PFSK-1 (cell line): ENCODE data around the gene OSBPL2.

Experiments
- FOXP2 ChIP-seq: optimal IDR thresholded peaks from 2 replicates; pipeline ENCODE3; 2011; ENCODE audit warnings: borderline replicate concordance, control low read depth, inconsistent platforms; ENCODE audit not compliant: insufficient read depth; ENCODE audit errors: extremely low read length, extremely low read depth
- POLR2AphosphoS5 ChIP-seq: IDR thresholded peaks from 2 replicates; pipeline ENCODE4 v1.6.1; 2012; ENCODE audit warnings: low read depth, mild to moderate bottlenecking, control low read depth, low read length, moderate library complexity
- REST ChIP-seq, 2 experiments: IDR thresholded peaks; 2 replicates each; pipeline versions ENCODE4 v1.6.1 to v1.8.0; 2011 to 2012; ENCODE audit warnings: low read depth in 2 of 2, low read length in 2 of 2, control low read depth in 1 of 2, inconsistent platforms in 1 of 2, mild to moderate bottlenecking in 1 of 2, moderate library complexity in 1 of 2; ENCODE audit not compliant: insufficient read depth in 1 of 2
- SIN3A ChIP-seq: IDR thresholded peaks from 2 replicates; pipeline ENCODE4 v1.6.1; 2012; ENCODE audit warnings: mild to moderate bottlenecking, low read length, moderate library complexity, borderline replicate concordance; ENCODE audit not compliant: insufficient read depth
- TAF1 ChIP-seq: IDR thresholded peaks from 2 replicates; pipeline ENCODE4 v1.6.1; 2012; ENCODE audit warnings: low read length, control low read depth, borderline replicate concordance; ENCODE audit not compliant: insufficient read depth

The OSBPL2 gene

DNA sequence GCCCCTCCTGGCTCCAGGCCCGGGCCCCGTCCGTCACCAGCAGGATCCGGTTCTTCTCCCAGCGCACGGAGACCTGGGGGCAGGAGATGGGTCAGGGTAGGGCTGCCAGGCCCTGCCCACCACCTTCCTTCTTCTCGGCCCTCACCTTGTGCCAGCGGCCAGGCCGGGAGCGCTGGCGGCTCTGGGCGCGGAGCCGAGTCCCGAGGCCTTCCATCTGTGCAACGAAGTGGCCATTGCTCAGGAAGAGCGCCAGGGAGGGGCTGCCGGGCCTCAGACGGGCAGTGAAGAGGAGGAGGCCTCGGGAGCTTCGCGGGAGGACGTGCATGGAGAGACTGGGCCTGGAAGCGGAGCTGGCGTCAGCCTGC lies 72.4 kb downstream of the OSBPL2 start:
- no peak for TF ChIP-seq REST (IDR thresholded peaks at IDR 0.05; ENCODE audit: insufficient read depth in 1 of 2, low read depth in 2 of 2, low read length in 2 of 2)
- TF ChIP-seq FOXP2, result no peak
- TF ChIP-seq TAF1, result no peak
- no peak for TF ChIP-seq POLR2AphosphoS5
- TF ChIP-seq SIN3A, result no peak

GRCh38 chr20:62311150-62311549 lies 72.8 kb downstream of the OSBPL2 start:
- no peak for TF ChIP-seq POLR2AphosphoS5
- no peak for TF ChIP-seq SIN3A
- TF ChIP-seq REST (IDR thresholded peaks at IDR 0.05; ENCODE audit: insufficient read depth in 1 of 2, low read depth in 2 of 2, low read length in 2 of 2), result no peak
- no peak for TF ChIP-seq TAF1
- TF ChIP-seq FOXP2, result no peak

DNA sequence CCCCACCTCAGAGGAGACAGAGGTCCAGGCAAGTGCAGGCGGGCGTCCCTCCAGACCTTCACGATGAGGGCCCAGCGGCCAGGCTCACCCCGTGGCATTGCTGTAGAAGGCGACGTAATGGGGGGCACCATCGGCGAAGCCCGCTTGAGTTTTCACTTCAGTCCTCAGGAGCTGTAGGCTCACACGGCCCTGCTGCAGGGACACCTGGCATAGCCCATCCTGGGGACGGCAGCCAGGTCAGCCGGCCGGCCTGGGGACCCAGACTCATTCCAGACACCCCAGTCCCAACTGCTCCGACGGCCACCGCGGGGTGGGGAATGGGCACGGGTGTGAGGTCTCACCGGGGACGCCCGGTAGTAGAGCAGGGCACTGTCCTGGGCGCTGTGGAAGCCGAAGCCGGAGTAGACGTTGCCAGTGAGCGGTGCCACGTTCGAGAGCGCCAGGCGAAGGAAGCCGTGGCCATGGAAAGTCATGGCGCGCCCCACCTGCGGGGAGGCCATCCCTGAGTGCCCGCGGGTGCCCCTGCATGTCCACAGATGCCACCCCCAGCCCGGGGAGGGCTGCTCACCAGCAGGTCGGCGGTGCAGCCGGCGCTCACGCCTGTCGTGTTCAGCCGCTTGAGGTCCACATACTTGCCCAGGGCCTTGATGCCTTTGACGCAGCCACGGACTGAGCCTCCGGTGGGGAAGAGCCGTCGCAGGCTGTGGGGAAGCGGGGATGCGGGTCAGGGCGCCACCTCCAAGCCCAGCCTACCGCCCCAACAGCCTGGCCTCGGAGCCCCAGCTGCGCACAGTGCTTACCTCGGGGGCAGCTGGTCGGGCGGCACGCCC lies 73.7 kb downstream of the OSBPL2 start:
- no peak for TF ChIP-seq REST (IDR thresholded peaks at IDR 0.05; ENCODE audit: insufficient read depth in 1 of 2, low read depth in 2 of 2, low read length in 2 of 2)
- no peak for TF ChIP-seq FOXP2
- TF ChIP-seq POLR2AphosphoS5, result no peak
- no peak for TF ChIP-seq TAF1
- no peak for TF ChIP-seq SIN3A

- TF ChIP-seq REST (IDR thresholded peaks at IDR 0.05; ENCODE audit: insufficient read depth in 1 of 2, low read depth in 2 of 2, low read length in 2 of 2), result no peak
- TF ChIP-seq TAF1, result no peak
- TF ChIP-seq SIN3A, result no peak
- TF ChIP-seq POLR2AphosphoS5, result no peak
Observed at GRCh38 chr20:62312662-62312977, 74.3 kb downstream of the OSBPL2 start.

DNA sequence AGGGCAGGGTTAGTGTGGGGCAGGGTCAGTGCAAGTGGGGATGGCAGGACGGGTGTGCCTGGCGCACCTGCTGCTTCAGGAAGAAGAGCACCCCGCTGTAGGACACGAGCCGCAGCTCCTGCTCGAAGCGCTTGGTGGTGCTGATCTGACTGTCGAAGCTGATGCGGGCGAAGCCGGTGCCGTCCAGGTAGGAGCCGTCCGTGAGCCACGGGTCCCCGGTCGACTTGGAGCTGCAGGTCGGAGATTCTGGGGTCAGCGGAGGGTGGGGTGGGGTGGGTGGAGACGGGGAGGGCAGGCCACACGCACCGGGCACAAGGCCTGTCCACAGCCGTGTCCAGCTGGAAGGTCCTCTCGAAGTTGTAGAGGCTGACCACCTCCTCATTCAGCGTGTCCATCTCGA lies 74.7 kb downstream of the OSBPL2 start:
- TF ChIP-seq REST (IDR thresholded peaks at IDR 0.05; ENCODE audit: insufficient read depth in 1 of 2, low read depth in 2 of 2, low read length in 2 of 2) (no peak), FOXP2 (no peak), SIN3A (no peak), POLR2AphosphoS5 (no peak), TAF1 (no peak)
